ENCODE results near the gene ZNF385B.

- TF ChIP-seq SP1 (IDR thresholded peaks at IDR 0.05; ENCODE audit: low read depth, low read length) (no peak), TAF1 (IDR thresholded peaks at IDR 0.05; ENCODE audit: borderline replicate concordance, low read depth, low read length) (no peak), SUZ12 (IDR thresholded peaks at IDR 0.05; ENCODE audit: unreplicated experiment) (no peak), MYC (IDR thresholded peaks at IDR 0.05; ENCODE audit: insufficient read depth, insufficient read length, insufficient replicate concordance, low read length, severe bottlenecking) (no peak), FOXM1 (IDR thresholded peaks at IDR 0.05; ENCODE audit: low read depth, low read length) (no peak), CHD4 (IDR thresholded peaks at IDR 0.05) (no peak), TCF7 (IDR thresholded peaks at IDR 0.05; ENCODE audit: borderline replicate concordance) (no peak), YY1 (IDR thresholded peaks at IDR 0.05; ENCODE audit: low read depth, low read length) (no peak)
These were observed 51.8 kb downstream of the ZNF385B start for GRCh38 chr2:179809606-179810005.
